Loucy (cell line): ENCODE results near the gene RNF149.
"Not testable (repeated sequence)": the region's sequence is repeated elsewhere in the genome, so short reads cannot be mapped to it uniquely, and the experiment has no call there.

Source experiments
- CTCF ChIP-seq: fragments of 200-600 bp; sonication (generic); conservative IDR thresholded peaks from 2 replicates; pipeline ENCODE4 v1.5.1; 2014; ENCODE audit warnings: mild to moderate bottlenecking, antibody characterized with exemption, low read length
- EZH2phosphoT487 ChIP-seq: fragments of 200-600 bp; IDR thresholded peaks from 2 replicates; pipeline ENCODE4 v1.6.1; 2018; ENCODE audit warnings: antibody characterized with exemption, mild to moderate bottlenecking, moderate library complexity, borderline replicate concordance

- TF ChIP-seq CTCF: peak; percentile 65
- TF ChIP-seq EZH2phosphoT487: not testable (repeated sequence)
Observed at GRCh38 chr2:101240694-101241093, 67.8 kb downstream of the RNF149 start.
